AG09319 (cell line): ENCODE data around the gene COG5.

ENCODE experiments used
- DNase-seq: peaks from one replicate; pipeline ENCODE4 v3.0.0-alpha.2; 2010; ENCODE audit warnings: low read depth; ENCODE audit errors: extremely low read depth
- TF ChIP-seq, protein P1 (sequence below): IDR thresholded peaks from 2 replicates; pipeline ENCODE4 v1.5.1; 2011; ENCODE audit warnings: low read depth, mild to moderate bottlenecking, inconsistent platforms, low read length, moderate library complexity

Gene COG5

DNA sequence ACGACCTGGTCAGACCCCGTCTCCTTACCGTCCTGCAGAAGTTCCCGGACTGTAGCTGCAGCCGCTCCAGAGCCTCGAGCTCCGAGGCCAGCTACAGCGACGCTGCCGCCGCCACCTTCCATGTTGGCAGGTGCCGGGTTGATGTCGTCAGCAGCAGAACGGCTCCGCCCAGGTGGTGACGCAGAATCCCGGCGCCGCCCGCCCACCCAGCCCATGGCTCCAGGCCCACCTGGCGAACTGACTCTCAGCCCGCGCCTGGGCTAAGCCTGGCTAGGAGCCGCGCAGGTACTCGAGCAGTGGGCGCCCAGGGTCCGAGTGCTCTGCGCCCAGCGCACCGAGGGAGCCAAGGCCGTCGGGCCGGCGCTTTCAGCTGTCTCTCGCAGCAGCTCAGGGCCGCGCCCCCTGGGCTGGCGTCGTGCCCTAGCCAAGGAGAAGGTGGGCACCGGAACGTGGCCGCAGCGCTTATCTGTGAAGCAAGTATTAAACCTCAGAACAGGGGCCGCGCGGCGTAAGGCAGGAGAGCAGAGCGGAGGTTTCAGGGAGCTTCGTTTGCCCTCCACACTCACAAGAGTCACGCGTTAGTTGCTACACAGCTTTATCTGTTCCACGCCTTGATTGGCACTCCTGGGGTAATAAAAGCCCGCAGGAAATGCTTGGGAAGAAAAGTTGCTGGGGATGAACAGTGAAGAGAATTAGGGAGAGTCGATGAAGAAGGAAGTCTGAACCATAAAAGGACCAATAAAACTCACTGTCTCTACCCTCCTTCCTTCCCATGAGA, at the start of gene COG5, which contains the start of gene DUS4L:
Gene COG5, minus strand, starts transcription at position 146 of the 778 bp plus-strand sequence. Its CDS starts 24 bp downstream, at position 122.
Gene DUS4L, plus strand, starts transcription at position 197 of the 778 bp plus-strand sequence. CDS start 3,100 bp downstream, outside the sequence.
- TF ChIP-seq, protein P1, sequence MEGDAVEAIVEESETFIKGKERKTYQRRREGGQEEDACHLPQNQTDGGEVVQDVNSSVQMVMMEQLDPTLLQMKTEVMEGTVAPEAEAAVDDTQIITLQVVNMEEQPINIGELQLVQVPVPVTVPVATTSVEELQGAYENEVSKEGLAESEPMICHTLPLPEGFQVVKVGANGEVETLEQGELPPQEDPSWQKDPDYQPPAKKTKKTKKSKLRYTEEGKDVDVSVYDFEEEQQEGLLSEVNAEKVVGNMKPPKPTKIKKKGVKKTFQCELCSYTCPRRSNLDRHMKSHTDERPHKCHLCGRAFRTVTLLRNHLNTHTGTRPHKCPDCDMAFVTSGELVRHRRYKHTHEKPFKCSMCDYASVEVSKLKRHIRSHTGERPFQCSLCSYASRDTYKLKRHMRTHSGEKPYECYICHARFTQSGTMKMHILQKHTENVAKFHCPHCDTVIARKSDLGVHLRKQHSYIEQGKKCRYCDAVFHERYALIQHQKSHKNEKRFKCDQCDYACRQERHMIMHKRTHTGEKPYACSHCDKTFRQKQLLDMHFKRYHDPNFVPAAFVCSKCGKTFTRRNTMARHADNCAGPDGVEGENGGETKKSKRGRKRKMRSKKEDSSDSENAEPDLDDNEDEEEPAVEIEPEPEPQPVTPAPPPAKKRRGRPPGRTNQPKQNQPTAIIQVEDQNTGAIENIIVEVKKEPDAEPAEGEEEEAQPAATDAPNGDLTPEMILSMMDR = no peak
- no peak for DNase-seq

DNA sequence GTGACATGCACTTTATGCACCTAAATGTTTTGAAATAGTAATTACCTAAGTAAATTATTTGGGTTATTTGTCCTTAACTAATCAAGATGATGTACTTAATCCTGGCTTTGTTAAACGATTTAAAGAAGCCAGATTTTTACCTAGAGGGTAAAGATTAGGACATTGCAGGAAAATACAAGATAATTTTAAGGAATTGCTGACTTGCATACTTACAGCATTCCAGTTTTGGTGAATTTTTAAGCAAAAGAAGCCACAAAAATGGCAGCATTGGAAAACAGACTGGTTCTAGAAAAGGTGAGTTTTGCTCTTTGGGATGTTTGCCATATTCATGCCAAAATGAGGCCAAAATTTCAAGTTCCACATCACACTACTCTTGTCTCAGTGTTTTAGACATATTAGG, 49.7 kb upstream of the COG5 start:
- TF ChIP-seq, protein P1 = no peak
- DNase-seq = no peak

DNA sequence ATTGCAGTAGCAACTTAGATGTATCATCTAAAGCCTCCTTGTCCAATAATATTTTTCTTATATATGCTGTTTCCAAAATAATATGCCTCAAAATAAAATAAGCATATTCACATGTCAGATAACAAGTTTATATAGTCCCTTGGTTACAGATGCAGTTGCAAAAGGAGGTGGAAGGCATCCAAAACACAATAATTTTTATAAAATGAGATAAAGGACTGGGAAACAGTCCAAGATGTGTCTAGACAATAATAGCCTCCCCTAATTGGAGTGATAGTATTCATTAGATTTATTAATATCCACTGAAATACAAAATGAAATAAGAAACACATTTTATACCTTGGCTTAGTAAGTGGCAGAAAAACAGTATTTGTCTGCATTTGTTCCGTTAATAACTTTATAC, 46.6 kb upstream of the COG5 start:
- TF ChIP-seq, protein P1 = no peak

DNA sequence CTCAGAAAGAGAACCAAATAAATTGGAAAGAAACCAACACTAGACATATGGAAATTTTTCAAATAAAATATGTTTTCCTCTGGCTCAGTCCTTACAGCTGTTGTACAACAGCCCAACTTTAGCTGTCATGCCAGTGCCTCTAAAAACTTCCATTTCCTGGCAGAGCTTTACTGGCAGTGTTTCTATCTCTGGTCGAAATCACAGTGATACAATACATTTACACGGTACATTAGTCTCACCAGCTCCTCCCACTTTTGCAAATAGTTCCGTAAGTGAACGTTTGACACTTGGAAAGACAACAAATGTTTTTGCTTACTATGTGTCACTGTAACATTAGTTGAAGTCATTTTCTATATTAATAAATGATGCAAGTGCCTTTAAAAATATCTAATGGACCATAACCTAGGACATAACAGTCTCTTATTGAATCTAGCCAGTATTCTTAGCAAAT, 46.1 kb upstream of the COG5 start:
- no peak for DNase-seq
- TF ChIP-seq, protein P1 = no peak

More for the DNA sequence above, 46.6 kb upstream of the COG5 start:
- DNase-seq = no peak

DNA sequence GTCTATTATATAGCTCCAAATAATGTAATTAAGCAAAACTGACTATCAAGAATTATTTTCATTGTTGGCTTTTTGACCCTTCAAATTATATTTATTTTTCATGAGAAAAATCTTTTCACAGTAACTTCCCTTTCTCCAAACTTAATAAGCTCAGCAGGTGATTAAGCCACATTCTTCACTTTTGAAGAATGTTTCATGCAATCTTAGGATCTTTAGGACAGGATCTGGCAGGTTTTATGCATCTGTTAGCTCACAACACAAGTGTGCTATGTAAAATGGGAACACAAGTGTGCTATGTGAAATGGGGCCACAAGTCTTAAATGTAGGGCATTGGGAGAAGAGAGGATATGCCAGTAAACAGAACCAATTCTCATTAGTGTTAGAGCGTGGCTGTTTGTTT, 42.6 kb upstream of the COG5 start:
- DNase-seq = no peak
- TF ChIP-seq, protein P1 = no peak

DNA sequence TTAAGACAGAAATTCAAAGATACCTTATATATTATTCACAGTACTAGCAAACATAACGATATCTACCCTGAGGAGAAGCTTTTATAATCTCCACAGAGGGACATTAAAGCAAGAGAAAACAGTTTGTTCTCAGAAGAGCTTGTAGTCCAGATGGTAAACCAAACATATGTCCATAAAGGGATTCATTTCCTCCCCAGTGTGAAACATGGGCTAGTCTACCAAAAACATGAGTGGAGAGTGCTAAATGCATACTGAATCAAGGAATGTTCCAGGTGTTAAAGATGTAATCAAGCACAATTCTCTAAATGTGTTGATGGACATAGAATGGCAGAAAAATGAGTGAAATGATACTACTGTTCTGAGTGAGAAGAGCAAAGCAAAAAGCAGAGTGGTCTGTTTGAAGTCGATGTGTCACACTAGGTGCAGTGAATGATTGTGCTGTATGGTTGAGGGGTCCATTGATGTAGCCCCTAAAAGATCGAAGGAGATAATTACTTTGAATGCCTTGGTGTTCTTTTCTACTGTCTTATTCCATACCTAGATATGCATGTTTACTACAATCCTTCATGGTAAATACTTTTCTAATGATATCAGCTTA, 41.6 kb upstream of the COG5 start:
- DNase-seq = no peak
- TF ChIP-seq, protein P1 = no peak

DNA sequence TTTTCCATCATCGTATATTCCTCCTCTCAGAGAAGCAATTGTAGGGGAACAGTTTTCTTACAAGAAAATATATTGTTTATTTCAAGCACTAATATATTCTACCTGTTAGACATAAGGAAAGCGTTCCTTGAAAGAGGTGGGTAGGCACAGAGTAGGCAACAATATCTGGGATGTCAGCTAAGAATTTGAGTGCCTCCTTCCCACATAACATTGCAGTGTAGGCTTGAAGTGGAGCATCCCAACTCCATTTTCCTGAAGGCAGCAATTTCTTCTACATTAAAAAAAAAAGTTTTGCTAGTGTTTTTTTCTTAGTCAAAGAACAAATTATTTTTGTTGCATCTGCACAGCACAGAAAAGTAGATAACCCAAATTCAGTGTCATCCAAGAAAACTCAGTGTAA, 37.1 kb upstream of the COG5 start:
- TF ChIP-seq, protein P1 = no peak
- DNase-seq = no peak
